Measurements from ENCODE around the gene RASA3. TPM values are rescaled to one million over a fixed set of nuclear protein-coding genes. Genes with fewer than 3 reads are reported as not detected.

Gene RASA3
- total RNA-seq, 1 experiment from 2014 or later: 18.6 TPM

DNA sequence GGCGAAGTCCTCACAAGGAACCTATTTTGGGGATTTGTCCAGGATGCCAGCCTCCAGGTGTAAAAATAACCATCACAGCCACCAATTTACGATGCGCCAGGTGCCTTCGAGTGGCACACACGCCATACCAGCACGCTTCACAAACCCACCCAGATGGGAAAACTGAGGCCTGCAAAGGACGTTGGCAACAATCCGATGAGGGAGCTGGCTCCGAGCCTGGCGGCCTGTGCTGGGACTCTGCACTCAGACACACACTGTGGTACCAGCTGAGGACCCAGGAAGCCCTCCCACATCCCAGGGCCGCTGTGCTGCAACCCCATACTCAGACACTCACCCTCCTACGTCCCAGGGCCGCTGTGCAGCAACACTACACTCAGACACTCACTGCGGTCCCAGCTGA lies 93.5 kb downstream of the RASA3 start:
- Histone ChIP-seq H3K9ac (ENCODE audit: low read length) (no peak overlapping the region), H3K79me2 (ENCODE audit: insufficient read depth, low read length) (no peaks in the 10 kb centered on the region), H3K4me1 (ENCODE audit: control insufficient read depth in 1 of 2, insufficient read depth in 2 of 2, low read length in 2 of 2) (peaks cover 7 to 22% of the 10 kb centered on the region in 2 experiments; a peak in 3 of 4 replicates), H3K4me2 (ENCODE audit: low read length) (no peak overlapping the region), H3K4me3 (replicated peaks in 1 of 2; ENCODE audit: low read depth in 1 of 2, low read length in 2 of 2) (no peak overlapping the region), H3K36me3 (ENCODE audit: control insufficient read depth in 1 of 2, insufficient read depth in 2 of 2, low read length in 2 of 2) (no peaks in the 10 kb centered on the region), H4K20me1 (ENCODE audit: insufficient read depth) (no peaks in the 10 kb centered on the region), H3K27me3 (ENCODE audit: insufficient read depth, low read length) (no peaks in the 10 kb centered on the region), H2AFZ (ENCODE audit: low read depth, low read length, poor library complexity, severe bottlenecking) (no peak overlapping the region), H3K27ac (ENCODE audit: low read depth, low read length) (no peak overlapping the region), H3K9me3 (ENCODE audit: control insufficient read depth in 1 of 2, insufficient read depth in 1 of 2, low read depth in 1 of 2, low read length in 2 of 2) (no peaks in the 10 kb centered on the region), H3K9me2 (ENCODE audit: insufficient read depth) (no peaks in the 10 kb centered on the region)
- no peak for DNase-seq (ENCODE audit: low read depth, low spot score)
- ATAC-seq: no peak
- ChIA-PET CTCF (no interaction called here), RAD21 (ENCODE audit: low non-redundant PET in 1 of 2, low total read pairs in 2 of 2, uncharacterized antibody in 2 of 2, unreplicated experiment in 2 of 2) (no interaction called here), POLR2A (no interaction called here)
- TF ChIP-seq SP1 (IDR thresholded peaks at IDR 0.05; ENCODE audit: low read depth): no peak
- TF ChIP-seq EGR1 (IDR thresholded peaks at IDR 0.05; ENCODE audit: low read depth): no peak
- TF ChIP-seq, protein P1, sequence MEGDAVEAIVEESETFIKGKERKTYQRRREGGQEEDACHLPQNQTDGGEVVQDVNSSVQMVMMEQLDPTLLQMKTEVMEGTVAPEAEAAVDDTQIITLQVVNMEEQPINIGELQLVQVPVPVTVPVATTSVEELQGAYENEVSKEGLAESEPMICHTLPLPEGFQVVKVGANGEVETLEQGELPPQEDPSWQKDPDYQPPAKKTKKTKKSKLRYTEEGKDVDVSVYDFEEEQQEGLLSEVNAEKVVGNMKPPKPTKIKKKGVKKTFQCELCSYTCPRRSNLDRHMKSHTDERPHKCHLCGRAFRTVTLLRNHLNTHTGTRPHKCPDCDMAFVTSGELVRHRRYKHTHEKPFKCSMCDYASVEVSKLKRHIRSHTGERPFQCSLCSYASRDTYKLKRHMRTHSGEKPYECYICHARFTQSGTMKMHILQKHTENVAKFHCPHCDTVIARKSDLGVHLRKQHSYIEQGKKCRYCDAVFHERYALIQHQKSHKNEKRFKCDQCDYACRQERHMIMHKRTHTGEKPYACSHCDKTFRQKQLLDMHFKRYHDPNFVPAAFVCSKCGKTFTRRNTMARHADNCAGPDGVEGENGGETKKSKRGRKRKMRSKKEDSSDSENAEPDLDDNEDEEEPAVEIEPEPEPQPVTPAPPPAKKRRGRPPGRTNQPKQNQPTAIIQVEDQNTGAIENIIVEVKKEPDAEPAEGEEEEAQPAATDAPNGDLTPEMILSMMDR (IDR thresholded peaks at IDR 0.05 in 2 of 3, conservative IDR thresholded peaks at IDR 0.05 in 1 of 3; ENCODE audit: borderline replicate concordance in 1 of 3, insufficient read depth in 1 of 3, low read depth in 2 of 3, low read length in 2 of 3): no peak
- TF ChIP-seq FOSL1 (IDR thresholded peaks at IDR 0.05; ENCODE audit: low read depth): no peak
- intact Hi-C loops (cut with micrococcal nuclease): no loop called here
- no TSS peak for BruUV-seq (replicated peaks)

DNA sequence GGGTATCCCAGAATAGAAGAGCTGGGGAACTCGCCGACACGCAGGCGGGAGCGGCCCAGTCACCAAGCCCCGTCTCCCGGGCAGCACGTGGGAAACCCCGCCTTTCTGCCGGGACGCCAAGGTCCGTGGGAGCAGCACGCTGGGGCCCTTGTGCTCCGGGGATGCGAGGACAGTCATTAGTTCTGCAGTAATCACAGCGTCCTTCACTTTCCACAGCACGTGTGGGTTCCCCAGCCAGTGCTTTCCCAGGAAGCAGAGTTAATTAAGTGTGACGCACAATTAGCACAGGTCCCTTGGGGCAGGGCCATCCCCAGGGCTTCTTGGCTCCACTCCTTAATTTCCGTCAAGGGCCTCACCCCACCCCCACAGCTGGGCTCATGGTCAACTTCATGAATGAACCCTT lies 94.2 kb downstream of the RASA3 start:
- intact Hi-C loops (cut with micrococcal nuclease): no loop called here
- no peaks in the 10 kb centered on the region for H4K20me1 ChIP-seq (ENCODE audit: insufficient read depth)
- no TSS peak for BruUV-seq (replicated peaks)
- ChIA-PET POLR2A (no interaction called here), CTCF (no interaction called here), RAD21 (ENCODE audit: low non-redundant PET in 1 of 2, low total read pairs in 2 of 2, uncharacterized antibody in 2 of 2, unreplicated experiment in 2 of 2) (no interaction called here)
- H3K9me2 ChIP-seq (ENCODE audit: insufficient read depth): no peaks in the 10 kb centered on the region
- no peak for ATAC-seq
- no peaks in the 10 kb centered on the region for H3K79me2 ChIP-seq (ENCODE audit: insufficient read depth, low read length)
- H3K27me3 ChIP-seq (ENCODE audit: insufficient read depth, low read length): no peaks in the 10 kb centered on the region
- H3K36me3 ChIP-seq (ENCODE audit: control insufficient read depth in 1 of 2, insufficient read depth in 2 of 2, low read length in 2 of 2): no peaks in the 10 kb centered on the region
- DNase-seq (ENCODE audit: low read depth, low spot score): no peak
- no peak overlapping the region for H3K9ac ChIP-seq (ENCODE audit: low read length)
- H3K9me3 ChIP-seq (ENCODE audit: control insufficient read depth in 1 of 2, insufficient read depth in 1 of 2, low read depth in 1 of 2, low read length in 2 of 2): no peaks in the 10 kb centered on the region
- H3K4me1 ChIP-seq (ENCODE audit: control insufficient read depth in 1 of 2, insufficient read depth in 2 of 2, low read length in 2 of 2): peaks cover 7 to 22% of the 10 kb centered on the region in 2 experiments; a peak in 3 of 4 replicates
- H3K4me3 ChIP-seq (replicated peaks in 1 of 2; ENCODE audit: low read depth in 1 of 2, low read length in 2 of 2): no peak overlapping the region
- no peak overlapping the region for H3K27ac ChIP-seq (ENCODE audit: low read depth, low read length)
- H3K4me2 ChIP-seq (ENCODE audit: low read length): no peak overlapping the region
- no peak overlapping the region for H2AFZ ChIP-seq (ENCODE audit: low read depth, low read length, poor library complexity, severe bottlenecking)
- TF ChIP-seq TCF7L2 (IDR thresholded peaks at IDR 0.05; ENCODE audit: borderline replicate concordance, extremely low read depth, insufficient read depth, insufficient read length): no peak
- TF ChIP-seq ZFX (IDR thresholded peaks at IDR 0.05): no peak
- no peak for TF ChIP-seq EZH2phosphoT487 (IDR thresholded peaks at IDR 0.05; ENCODE audit: borderline replicate concordance)
- TF ChIP-seq REST (IDR thresholded peaks at IDR 0.05; ENCODE audit: low read depth): no peak
- TF ChIP-seq POLR2A (IDR thresholded peaks at IDR 0.05; ENCODE audit: borderline replicate concordance, extremely low read depth, insufficient read depth, insufficient read length): no peak
- no peak for TF ChIP-seq CBX3 (IDR thresholded peaks at IDR 0.05; ENCODE audit: low read depth)
- TF ChIP-seq ELF1 (IDR thresholded peaks at IDR 0.05; ENCODE audit: borderline replicate concordance, low read depth): no peak
- TF ChIP-seq SRF (IDR thresholded peaks at IDR 0.05; ENCODE audit: low read depth): no peak
- no peak for TF ChIP-seq FOSL1 (IDR thresholded peaks at IDR 0.05; ENCODE audit: low read depth)
- TF ChIP-seq MAX (IDR thresholded peaks at IDR 0.05): no peak
- no peak for TF ChIP-seq ATF3 (IDR thresholded peaks at IDR 0.05)

All from HCT116 (cell line).